ENCODE results near the gene SRSF2.

DNA sequence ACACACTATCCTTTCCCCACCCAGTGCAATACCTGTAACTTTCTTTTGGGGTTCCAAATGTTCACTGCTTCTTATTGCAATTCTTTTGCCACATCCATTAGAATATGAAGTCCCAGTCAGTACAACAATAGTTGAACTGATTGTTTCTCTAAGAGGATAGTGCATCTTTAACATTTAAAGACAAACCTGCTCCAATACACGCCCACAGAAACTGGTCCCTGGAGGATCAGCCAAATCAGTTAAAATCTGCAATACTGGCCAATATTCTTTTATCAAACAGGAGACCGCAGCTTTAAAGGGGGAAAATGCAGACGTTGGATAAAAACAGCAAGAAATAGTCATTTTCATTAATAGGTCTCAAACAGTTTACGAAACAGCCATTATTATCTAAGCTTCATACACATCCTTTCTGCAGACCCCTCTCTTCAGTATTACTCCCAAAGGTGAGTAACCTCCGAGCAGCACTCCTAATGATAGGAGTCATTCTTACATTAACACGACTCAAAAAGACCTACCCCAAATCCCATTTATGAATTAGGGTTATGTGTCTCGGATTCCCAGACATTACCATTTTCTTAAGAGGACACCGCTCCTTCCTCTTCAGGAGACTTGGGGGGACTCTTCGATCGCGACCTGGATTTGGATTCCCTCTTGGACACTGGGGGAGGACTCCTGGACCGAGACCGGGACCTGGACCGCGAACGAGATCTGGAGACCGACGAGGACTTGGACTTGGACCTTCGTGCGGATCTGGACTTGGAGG, 1.4 kb downstream of the SRSF2 start:
- no peak for TF ChIP-seq EZH2 (IDR thresholded peaks at IDR 0.05; ENCODE audit: insufficient read depth, poor library complexity, severe bottlenecking)
- no peak for TF ChIP-seq EZH2phosphoT487 (IDR thresholded peaks at IDR 0.05; ENCODE audit: insufficient read depth, low read depth)
